COR-L47 (cell line): ENCODE results near the gene FRK.
"Not testable (repeated sequence)": the region's sequence is repeated elsewhere in the genome, so short reads cannot be mapped to it uniquely, and the experiment has no call there.

Source experiments
- DNase-seq: peaks from one replicate; lab custom pipeline; 2025; lab: John Stamatoyannopoulos, UW

Gene FRK

DNA sequence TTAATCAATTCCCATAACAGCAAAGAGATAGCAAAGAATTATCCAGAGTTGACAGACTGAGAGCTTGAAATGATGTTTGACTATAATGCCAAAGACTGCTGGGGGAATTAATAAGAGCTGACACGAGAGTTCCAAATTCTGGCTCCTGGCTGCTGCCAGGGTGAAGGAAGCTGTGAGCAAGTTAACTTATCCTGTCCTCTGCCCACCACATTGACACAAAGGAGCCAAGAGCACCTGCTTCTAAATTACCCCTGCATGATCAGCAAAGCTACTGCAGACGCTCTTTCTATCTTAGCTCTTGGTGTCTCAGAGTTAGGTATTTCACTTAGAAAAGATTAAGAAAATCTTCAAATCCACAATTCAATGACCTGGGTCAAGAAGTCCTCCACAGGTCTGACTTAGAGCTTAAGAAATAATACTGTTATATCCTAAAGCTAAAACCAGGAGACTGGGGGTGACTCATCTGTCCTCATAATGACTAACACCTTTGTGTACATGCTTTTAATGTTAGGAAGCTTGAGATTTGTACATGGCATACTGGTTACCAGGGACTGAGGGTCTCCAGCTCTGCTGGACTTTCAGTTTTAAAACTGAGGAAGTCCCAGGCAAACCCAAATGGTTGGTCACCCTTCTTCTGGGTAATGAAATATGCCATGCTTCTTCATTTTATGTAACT, 13.2 kb upstream of the FRK start:
- DNase-seq: no peak

DNA sequence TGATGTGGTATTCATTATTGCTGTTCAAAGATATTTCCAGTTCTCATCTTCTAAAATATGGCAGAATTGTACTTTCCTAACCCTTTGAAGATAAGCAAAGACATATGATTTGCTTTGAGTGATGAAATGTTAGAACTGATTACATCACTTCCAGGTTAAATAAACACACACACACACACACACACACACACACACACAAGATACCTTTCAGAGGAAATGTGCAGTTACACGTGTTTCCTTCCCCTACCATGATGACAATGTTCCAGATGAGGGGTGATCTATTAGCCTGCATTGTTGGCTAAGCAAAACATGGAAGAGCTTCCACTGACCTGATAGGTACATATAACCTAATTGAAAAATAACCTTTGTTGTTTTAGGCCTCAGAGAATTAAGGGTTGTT, 11.7 kb upstream of the FRK start:
- DNase-seq: no peak

- no peak for DNase-seq
These were observed 10.1 kb upstream of the FRK start for GRCh38 chr6:116070616-116071389.

DNA sequence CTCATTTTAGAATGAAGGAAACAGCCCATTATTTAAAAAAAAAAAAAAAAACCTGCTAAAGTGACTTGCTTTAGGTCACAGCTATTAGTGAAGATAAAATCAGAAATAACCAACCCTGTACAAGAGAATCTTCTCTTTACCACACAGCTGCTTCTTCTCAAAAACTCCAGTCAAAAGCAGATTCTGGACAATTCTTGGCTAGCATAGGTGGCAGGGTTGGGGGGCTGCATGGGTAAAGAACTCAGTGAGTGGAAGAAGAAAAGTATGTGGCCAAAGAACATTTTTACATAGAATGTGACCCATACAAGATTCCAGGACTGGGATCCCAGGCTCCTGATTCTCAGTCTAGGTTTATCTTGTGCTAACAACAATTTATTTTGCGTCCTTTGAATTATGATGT, 9.4 kb upstream of the FRK start:
- no peak for DNase-seq

DNA sequence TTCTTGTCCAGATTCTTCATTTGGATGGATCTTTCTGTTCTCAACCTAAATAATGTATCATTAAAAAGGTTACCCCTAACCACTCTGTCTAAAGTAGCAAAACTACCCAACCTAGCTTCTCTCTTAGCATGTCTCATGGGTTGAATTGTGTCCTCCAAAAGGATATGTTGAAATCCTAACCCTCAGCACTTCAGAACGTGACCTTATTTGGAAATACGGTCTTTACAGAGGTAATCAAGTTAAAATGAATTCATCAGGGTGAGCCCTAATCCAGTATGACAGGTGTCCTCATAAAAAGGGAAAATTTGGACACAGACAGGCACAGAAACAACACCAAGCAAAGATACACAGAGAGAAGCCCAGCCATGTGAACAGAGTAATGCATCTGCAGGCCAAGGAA, 6.1 kb upstream of the FRK start:
- no peak for DNase-seq

- DNase-seq: no peak
These were observed 4.0 kb upstream of the FRK start for GRCh38 chr6:116064666-116065065.

DNA sequence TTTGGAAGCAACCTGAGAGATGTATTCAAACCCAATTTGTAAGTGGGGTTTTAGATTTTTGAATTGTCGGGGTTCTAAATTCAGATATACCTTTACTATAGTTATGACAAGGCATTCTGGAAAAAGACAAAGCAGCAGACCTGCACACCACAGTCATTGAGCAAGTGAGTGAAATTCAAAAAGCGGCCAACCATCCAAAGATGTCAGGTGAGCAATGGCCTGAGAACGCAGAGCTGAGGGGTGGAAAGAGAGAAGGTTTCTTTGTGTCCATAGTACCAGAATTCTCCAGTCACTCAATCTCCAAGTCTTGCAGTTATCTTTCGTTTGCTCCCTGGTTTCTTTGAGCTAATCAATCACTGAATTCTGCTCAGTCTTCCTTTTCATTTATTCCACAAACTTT, 1.8 kb upstream of the FRK start:
- DNase-seq: no peak

- no peak for DNase-seq
These were observed 749 bp downstream of the FRK start for GRCh38 chr6:116059713-116060571.

DNA sequence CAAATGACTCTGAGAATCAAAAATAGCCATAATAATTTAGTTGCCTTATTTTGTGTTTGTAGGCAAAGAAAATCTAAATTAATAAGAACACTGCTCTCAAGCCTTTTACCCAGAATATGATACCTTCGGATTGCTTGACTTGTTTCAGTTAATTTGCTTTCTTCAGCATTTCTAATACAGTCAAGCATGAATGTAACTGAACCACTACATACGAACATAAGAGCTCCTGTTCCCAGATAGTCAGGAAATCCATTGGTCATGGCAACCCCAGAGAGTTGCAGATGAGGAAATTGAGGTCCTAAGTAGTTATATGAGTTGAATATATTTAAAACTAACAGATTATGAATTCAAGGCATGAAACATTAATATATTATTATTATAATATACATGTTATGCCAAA, 2.9 kb downstream of the FRK start:
- DNase-seq: no peak

- DNase-seq: no peak
These were observed 5.2 kb downstream of the FRK start for GRCh38 chr6:116055513-116055912.

- DNase-seq: no peak
These were observed 9.4 kb downstream of the FRK start for GRCh38 chr6:116051244-116051643.

GRCh38 chr6:116050737-116051136, 10.0 kb downstream of the FRK start:
- no peak for DNase-seq

DNA sequence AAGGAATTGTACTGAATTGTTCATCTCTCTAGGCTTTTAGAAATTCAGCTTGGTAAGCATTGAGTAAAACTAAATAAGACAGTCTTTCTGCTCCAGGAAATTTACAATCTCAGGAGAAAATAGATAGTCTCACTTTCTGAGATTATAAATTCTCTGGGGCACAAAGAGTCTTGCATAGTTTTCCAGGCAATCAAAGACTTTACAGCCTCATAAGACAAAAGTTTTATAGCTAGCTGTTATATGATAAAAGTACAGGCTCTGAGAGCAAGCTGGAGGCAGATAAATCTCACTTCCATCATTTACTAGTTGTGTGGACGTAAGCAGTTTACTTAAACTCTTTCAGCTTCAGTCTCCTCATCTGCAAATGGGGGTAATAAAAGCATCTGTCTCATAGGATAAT, 11.4 kb downstream of the FRK start:
- DNase-seq: no peak

- no peak for DNase-seq
These were observed 13.3 kb downstream of the FRK start for GRCh38 chr6:116047173-116047933.

DNA sequence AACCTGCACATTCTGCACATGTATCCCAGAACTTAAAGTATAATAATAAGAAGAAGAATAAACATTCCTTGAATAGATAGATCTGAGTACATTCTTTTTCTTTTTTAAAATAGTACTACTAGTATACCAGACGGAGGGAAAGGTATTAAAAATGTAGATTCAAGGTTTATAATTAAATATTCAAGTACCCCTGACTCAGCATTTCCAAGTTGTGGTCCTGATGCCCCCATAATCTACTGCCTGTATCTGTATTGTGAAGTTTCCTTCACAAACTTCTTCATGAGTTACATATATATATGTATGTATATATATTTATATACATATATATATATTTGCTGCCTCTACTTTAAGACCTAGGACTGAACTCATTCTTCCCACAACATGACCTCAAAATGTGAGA, 14.0 kb downstream of the FRK start:
- no peak for DNase-seq

- not testable (repeated sequence) for DNase-seq
These were observed 14.4 kb downstream of the FRK start for GRCh38 chr6:116046272-116046671.

DNA sequence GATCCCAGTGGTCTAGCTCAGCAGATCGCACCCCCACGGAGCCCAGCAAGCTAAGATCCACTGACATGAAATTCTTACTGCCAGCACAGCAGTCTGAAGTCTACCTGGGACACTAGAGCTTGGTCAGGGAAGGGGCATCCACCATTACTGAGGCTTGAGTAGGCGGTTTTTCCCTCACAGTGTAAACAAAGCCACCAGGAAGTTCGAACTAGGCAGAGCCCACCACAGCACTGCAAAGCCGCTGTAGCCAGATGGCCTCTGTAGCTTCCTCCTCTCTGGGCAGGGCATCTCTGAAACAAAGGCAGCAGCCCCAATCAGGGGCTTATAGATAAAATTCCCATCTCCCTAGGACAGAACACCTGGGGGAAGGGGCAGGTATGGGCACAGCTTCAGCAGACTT, 18.8 kb downstream of the FRK start:
- DNase-seq: no peak

- DNase-seq: no peak
These were observed 19.7 kb downstream of the FRK start for GRCh38 chr6:116040993-116041392.

DNA sequence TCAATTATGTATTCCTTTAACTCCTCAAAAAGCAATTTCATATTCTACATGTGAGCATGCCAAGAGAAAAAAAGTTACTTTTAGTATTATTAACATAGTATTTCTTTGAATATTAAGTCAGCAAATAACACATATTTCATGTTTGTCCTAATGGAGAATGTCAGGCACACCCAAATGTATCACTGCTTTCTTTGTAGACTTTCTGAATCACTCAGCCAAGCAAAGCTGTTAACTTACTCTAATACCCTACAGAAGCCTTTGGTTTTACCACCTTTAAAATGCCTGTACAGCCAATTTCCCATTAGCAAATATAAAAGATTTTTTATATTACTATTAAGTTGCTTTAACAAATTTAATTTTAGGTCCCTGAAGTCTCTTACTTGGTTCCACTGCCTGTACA, 23.8 kb downstream of the FRK start:
- no peak for DNase-seq

DNA sequence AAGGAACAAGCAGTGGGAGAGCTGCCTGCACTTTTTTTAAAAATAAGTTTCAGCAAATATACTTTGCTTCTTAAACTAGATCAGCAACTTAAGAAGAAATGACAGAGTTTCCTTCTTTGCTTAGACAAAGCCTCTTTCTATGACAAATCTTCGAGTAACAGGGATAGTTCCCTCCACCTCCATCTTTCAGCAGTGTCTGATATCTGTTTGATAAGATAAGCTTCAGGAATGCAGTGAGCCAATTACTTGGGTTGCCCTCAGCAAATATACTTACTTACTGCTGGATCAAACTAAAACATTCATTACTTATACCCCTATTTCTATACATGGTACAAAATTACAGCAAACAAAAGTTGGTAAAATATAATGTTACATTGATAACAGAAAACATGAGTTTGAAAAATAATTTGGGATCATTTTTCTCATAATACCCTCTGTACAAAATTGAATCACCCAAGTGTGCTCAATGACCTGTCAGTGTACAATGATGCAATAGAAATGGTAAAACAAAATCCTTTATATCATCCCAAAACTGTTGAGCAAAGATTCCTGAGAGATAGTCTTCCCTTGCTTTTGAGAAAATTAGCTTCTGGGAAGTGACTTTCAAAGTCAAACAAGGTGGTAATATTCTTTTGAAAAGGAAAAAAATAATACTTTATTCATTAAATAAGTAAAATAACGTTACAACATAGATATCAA, 24.5 kb downstream of the FRK start:
- DNase-seq: no peak

GRCh38 chr6:116035616-116036015, 25.1 kb downstream of the FRK start:
- DNase-seq: no peak

DNA sequence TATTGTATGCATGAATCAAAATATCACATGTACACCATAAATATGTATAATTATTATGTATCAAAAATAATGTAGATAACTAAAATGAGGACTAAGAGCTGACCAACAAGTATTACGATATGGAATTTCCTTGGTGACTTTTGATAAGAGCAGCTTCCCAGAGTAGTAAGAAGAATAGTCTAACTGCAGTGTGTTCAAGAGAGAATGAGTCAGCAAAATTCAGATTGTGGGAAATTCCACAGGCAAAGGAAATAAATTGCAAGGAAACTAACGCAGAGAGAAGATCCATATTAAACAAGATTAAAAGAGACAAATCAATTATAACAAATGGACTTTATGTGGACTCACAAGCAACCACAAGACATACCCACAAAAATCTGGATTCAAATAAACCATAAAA, 26.4 kb downstream of the FRK start:
- DNase-seq: no peak
